ENCODE data around the gene FYB2.

DNA sequence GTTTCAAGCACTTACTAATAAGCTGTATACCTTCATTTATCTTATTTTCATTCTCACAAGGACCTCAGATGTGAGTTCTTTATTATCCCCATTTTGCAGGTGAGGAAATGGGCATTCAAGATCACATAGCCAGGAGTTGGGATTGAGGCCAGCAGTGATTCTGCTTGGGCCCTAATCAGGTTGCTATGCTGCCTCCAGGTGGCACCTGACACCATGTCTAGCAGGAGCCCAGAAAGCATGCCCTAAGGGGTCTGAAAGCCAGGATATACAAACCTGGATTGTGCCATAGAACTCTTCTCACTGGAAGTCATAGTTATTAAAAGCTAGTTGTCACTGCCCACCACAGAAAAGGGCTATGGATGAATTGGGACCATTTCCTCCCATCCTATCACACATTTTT, 61.1 kb downstream of the FYB2 start:
- TF ChIP-seq CTCF (IDR thresholded peaks at IDR 0.05; ENCODE audit: insufficient read depth, low read depth, low read length) (no peak), EZH2 (IDR thresholded peaks at IDR 0.05; ENCODE audit: insufficient read depth, low read length) (no peak)
